ENCODE data around the gene KIF5C.

Gene KIF5C

DNA sequence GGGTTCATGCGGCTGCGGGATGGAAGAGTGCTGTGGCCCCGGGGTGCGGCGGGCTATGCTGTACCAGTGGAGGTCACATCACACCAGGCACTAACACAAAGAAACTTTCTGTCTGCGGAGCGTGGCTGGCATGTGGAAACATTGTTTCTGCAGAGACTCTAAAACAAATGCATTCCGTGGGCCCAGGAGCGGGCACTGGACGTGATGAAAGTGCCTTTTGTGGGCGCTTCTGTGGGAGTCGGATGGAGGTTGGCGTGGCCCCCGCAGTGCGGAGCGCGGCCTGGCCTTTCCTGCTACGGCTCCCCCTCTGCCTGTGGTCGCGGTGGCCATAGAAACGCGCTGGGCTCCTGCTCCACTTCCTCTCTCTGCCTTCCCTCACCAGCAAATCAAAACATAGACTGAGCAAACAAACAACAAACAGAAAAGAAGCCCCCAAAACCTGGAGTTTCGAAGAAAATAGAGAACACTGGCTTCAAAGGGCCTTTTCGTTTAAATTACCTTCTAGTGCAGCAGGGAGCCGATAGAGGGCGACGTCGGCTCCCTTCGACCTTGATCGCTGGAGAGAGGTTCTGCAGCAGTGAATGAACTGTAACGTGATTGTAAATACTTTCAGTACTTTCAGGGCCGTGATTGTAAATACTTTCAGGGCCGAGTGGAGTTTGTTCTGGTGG, 51.4 kb downstream of the KIF5C start:
- no peak for DNase-seq (ENCODE audit: low read depth)

DNA sequence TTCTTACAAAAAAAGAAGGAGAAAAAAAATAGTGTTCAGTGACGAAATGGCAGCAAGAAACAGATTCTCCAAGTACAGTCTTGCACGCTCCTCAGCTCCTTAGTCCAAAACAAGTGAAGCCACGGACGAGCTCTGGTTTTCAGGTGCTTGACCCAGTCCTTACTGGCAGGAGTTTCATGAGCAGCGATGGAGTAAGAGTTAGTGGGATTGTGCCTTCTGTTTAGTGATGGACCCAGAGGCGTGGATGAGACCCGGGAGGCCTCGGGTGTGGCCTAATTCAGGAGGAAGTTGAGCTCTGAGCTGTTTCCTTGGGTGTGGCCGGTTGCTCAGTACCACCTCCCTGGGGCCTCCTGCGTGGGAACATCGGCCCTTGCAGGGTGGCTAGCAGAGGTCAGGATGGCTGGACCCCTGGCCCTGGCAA, 52.0 kb downstream of the KIF5C start:
- no peak for DNase-seq (ENCODE audit: low read depth)

DNA sequence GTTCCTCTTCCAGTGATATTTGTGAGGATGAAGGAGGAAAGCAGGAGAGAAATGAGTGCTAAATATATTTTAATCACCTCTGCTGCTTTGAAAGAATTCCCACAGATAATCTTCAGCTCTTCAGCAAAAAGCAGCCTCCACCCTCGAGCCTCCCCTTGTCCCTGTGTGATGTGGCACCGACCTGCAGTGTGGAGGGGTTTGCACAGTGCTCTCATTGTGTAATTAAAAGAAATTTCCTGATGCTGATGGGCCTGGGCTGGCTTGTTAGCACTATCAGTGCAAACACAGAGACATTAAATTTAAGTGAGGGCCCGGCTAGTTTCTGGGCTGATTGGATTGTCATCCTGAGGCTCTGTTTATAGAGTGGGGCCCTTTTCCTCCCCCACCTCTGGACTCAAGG, 53.4 kb downstream of the KIF5C start:
- no peak for DNase-seq (ENCODE audit: low read depth)

DNA sequence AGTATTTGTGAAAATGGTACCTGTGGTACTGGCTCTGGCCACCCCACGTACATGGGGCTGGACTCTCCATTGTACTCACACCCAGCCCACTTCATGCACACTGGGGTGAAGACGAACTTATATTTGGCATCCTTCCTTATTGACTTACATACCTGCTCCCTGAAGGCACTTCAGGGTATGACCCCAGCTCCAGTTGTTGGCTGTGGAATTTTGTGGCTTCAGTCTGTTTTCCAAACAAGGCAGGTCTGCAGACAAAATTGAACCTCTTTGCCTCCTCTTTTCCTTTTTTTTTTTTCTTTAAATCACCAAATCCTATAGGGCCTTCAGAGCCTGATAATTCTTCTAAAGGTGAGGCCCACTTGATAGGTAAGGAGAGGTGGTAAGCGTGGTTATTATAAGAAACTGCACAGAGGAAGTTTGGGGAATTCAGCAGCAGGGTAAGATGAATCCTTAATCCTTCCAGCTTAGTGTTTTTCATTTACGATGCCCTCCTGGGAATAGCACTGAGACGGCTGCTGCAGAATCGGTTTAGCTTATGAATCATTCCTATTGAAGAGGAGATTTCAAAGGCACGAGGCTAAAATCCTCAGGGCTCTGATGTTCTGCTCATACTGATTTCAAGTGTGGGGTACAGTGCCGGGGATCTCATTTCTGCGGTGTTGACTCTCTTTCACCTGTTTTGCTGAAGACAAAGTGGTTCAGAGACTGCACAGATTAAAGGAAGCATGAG, 55.2 kb downstream of the KIF5C start:
- no peak for DNase-seq (ENCODE audit: low read depth)

DNA sequence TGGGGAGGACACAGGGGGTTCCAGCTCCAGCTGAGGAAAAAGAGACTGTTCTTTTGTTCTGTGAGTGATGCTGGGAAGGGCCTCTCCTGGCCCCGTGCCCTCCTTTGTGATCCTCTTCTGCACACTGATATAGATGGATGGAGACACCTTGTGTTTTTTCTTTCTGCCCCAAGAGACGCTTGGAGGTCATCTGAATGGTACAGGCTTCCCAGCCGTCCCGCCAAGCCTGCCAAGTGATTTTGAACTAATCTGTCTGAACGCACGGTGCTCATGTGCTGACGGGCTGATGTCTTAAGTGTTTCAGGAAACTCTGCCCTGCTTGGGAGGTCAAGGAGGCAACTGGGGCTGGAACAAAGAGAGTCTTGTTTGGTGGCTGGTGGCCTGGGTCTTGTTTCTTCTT, 57.5 kb downstream of the KIF5C start:
- no peak for DNase-seq (ENCODE audit: low read depth)

DNA sequence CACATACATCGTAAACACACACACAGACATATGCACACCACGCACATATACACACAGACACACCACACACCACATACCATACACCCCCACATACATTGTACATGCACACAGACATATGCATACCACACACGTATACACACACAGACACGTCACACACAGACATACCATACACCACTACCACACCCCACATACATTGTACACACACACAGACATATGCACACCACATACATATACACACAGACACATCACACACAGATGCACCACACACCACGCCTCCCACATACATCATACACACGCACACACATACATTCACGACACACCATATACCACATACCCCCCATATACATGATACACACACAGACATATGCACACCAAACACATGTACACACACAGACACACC, 58.4 kb downstream of the KIF5C start:
- DNase-seq (ENCODE audit: low read depth): no peak

DNA sequence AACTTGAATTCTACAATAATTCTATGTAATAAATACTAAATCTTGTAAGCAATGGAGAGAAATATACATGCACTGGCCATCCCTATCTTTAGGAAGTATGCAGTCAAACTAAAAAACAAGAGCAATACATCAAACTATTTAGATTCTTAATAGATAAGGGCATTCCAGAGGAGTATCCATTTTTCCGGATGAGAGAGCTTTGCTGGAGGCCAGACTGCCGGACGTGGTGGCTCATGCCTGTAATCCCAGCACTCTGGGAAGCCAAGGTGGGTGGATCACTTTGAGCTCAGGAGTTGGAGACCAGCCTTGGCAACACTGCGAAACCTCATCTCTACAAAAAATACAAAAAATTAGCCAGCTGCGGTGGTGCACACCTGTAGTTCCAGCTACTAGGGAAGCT, 60.8 kb downstream of the KIF5C start:
- DNase-seq (ENCODE audit: low read depth): no peak

DNA sequence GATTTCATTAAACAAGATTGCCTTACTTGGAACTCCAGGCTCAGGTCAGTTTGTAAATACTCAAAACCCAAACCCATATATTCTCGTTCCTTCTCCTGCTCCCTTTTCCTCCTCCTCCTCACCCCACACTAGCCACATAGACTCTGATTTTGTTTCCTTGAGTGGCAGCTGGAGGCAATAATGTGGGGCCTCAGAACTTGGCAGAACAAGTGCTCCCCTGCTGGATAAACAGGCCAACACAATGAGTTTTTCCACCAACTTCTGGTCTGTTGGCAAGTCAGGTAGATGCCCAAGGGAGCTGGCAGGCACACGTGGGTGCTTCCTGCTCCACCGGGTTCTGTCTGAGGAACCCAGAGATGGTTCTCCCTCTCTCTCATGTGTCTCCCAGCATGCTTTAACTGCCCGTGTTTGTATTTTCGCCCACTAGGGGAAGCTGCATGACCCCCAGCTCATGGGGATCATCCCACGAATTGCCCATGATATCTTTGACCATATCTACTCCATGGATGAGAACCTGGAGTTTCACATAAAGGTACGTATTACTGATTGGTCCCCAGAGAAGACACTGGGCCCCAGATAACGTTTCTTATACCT, 61.9 kb downstream of the KIF5C start:
- DNase-seq (ENCODE audit: low read depth): no peak

DNA sequence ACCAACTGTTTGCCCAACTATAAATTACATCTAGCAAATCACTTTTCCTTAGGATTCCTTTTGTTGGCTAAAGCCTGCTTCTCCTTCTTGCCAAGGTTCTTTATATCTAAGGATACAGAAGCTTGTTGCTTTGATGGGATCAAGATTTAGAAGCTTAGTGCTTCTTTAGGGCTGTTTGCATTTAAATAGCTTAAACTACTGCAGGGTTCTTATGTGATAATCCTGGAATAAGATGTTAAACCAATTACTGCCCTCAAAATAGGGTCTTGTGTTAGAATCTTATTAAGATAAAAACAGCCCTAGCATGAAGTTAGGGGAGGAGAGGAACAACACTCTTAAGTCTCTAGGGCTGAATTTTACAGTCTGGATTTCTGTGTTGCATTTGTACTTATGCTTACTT, 64.2 kb downstream of the KIF5C start:
- no peak for DNase-seq (ENCODE audit: low read depth)

DNA sequence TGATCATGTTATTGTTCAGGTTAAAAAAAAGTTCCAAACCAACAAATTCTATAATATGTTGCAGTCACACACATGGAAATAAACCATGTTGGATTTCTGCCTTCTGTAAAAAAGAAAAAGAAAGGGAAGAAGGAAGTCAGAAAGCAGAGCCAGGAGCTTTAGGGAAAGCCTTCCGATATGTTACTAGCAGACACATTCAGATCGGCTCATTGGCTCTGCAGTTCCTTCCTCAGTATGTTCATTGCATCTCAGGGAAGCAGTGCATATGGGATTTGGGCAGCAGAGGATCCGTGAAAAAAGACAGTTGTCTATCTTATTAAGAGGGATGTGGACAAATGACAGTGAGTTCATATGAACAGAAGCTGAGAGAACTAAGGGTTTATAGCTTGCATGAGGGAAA, 68.1 kb downstream of the KIF5C start:
- no peak for DNase-seq (ENCODE audit: low read depth)

DNA sequence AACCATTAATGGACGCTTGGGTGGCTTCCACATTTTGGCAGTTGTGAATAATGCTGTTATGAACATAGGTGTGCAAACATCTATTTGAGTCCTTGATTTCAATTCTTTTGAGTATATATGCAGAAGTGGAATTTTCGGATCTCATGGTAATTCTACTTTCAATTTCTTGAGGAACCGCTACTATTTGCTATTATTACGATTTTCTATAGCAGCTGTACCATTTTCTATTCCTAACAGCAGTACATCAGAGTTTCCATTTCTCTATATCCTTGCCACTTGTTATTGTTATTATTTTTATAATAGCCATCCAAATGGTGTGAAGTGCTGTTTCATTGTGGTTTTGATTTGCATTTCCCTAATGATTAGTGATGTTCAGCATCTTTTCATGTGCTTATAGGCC, 69.5 kb downstream of the KIF5C start:
- DNase-seq (ENCODE audit: low read depth): no peak

DNA sequence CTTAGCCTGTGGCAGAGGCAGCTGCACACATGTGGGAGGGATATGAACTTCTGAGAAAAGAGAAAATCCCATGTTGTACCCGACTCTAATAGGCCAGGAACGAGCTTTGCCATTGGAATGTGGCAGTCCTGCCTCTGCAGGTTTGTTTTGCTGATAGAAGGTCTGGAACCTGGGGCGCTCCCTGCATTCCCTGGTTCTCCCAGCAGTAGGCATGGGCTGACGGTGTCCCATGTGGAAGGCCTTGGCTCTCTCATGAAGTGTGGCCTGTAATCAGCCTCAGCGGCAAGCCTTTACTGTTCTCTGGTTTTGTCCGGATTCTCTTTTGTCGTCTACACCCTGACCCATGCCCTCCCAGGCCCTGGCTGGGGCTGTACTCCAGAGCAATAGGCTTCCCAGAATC, 72.3 kb downstream of the KIF5C start:
- no peak for DNase-seq (ENCODE audit: low read depth)

DNA sequence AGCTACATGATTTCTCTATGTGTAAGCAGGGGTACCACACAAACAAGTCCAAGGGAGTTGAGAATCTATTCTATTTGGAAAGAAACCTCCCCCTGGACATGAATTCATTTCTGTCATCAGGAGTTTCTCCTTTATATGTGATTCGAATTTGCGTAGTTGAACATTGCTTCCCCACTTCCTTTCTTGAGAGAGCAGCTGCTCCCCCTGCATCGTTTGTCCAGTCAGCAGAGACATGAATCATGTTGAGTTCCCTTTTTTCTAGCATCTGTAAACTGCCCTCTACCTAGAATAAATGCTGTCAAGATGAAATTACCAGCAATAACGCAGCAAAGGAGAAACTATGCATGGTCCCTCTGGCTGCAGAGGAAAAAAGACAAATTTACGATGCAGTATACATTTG, 73.8 kb downstream of the KIF5C start:
- DNase-seq (ENCODE audit: low read depth): no peak

DNA sequence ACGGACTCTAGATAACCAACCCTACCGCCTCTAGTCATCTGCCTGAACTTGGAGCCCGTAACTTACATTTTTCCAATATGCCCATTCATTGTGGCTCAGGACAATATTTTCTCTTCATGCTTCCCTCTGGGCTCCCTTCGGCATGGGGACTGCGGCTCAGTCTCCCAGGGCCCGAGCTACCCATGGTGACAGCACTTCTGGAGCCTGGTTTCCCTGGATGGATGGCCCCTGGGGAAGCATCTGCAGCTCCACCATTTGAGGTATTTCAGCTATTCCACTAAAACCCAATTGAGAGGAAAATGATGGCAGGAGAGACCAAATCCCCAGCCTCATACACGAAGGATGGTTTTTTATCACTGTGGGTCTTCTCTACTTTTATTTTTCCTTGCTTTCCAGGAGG, 74.3 kb downstream of the KIF5C start:
- DNase-seq (ENCODE audit: low read depth): no peak

DNA sequence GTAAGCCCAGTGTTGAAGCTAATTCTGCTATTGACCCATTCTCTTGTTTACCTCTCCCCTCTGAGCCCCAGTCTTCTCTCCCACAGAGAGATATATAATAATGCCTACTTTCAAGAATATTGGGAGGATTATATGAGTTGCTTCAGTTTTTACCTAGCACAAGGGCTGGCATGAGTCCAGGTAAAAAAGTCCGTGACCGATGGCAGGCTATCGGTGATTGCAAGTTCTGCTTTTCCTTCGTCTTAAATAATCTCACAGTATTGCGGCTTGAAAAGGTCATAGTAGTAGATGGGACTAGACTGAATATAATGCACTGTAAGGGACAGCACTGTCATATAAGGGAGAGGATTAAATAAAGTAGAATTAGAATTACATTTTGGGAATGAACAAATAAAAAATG, 77.6 kb downstream of the KIF5C start:
- no peak for DNase-seq (ENCODE audit: low read depth)

DNA sequence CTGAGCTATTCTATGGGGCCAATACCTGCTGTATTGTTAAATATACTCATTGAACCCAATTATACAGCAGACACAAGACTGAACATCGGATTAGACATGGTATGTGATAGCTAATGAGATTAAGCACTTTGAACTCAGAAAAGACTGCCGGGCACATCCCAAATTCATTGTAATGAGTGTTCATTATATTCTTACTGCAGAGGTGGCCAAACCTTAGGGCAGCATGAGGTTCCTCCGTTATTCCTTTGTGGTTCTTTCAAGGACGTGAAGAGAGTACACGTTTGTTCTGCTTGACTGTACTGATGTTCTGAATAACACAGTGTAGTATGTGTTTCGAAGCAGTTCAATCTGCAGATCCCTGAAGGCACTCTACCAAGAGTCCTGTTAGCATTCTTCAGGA, 78.4 kb downstream of the KIF5C start:
- DNase-seq (ENCODE audit: low read depth): no peak

DNA sequence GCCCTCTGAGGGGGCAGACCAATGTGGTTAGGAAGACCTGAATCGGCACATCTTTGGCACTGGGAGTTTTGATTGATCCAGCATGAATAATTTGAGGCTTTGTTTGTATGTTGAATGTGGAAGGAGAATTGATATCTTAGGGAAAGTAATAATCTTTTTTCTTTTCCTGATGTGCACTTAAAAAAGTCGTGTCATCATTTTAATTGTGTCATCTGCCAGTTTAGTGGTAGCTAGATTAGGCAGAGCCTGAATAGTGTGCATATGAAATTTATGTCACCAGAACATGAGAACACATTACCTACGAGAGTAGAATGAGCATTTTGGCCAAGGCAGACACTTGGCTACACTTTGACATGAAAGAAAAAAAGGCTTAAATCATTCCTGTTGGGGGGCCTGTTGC, 79.5 kb downstream of the KIF5C start:
- no peak for DNase-seq (ENCODE audit: low read depth)

DNA sequence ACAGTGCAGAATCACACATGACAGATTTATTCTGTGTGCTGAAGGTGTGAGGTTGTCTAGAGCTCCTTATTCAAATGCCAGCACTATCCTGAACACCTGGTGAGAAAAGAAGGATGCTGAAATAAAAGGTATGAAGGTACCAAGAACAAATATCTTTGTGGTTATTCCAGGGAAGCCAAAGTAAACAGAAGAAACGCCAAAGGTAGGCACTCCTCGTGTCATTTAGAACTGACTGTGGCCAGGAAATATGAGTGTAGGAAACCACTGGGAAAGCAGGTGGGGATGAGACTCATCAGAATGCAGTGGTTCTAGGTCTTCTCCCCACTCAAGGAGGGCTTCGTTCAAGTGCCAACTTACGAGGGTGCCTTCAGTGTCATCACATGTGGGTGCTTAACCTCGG, 80.8 kb downstream of the KIF5C start:
- DNase-seq (ENCODE audit: low read depth): no peak

DNA sequence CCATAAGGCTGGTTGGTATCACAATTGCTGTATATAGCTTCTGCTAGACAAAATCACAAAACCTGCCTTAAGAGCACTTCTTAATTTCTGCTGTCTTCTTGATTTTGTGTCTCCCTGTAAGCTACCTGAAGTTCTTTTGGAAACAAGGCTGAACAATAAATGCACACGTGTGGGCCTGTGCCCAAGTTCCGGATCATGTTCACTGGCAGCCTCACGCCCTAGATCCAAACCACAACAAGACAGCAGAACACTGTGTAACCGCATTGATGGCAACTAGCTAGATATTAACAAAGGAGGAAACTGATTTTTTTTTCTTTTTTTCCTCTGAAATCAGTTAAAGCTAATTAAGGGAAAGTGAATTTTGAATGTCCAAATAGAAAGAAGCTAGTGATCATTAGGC, 82.0 kb downstream of the KIF5C start:
- DNase-seq (ENCODE audit: low read depth): no peak

DNA sequence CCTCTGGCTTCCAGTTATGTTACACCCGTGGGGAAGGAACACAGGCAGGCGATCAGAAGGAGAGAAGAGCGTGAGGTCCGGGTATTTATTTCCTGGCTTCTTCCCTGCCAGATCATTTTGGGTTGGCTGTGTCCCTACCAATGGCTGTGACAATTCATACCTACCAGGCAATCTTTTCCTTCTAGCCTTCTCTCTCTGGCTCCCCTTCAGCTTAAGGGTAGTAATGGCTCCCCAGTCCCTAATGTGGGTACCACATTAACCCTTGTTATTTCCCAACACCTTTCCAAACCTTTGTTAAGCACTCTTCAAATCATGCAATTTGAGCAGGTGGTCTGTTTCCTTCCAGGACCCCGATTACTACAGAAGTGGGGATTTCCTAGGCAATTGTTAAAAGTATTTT, 84.7 kb downstream of the KIF5C start:
- DNase-seq (ENCODE audit: low read depth): no peak

DNA sequence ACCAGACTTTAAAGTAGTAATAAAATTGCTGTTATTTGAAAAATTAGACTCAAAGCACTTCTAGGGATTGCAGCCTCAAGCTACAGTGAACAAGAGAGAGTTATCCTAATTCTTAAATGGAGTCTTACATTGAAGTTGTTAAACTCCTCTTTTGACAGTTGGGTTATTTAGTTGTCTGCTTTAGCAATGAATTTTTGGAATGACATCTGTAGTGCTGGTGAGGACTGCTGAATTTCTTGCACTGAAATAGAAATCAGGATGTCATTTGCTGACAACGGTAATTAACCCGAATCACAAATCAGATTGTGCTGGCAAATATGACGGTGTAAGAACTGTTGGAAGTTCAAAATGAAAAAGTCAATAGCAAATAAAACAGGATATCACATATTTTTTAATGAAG, 85.5 kb downstream of the KIF5C start:
- no peak for DNase-seq (ENCODE audit: low read depth)

DNA sequence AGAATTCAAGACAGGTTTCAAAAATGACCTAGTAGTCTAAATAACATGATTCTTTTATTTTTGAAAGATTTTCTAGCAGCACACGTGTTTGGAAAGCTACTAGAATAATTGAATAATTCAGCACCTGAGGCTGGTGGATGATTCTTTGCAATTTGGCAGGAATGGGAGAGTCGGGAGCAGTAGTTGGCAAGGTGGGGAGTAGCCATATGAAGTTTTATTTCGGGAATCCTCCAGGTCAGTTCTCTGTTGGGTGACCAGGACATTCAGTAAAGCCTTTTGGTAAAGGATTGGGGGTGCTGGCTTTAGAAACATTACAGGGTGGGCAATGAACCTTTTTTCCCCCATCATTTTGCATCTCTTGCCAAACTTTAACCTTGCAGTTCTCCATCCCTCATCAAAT, 88.4 kb downstream of the KIF5C start:
- DNase-seq (ENCODE audit: low read depth): no peak

DNA sequence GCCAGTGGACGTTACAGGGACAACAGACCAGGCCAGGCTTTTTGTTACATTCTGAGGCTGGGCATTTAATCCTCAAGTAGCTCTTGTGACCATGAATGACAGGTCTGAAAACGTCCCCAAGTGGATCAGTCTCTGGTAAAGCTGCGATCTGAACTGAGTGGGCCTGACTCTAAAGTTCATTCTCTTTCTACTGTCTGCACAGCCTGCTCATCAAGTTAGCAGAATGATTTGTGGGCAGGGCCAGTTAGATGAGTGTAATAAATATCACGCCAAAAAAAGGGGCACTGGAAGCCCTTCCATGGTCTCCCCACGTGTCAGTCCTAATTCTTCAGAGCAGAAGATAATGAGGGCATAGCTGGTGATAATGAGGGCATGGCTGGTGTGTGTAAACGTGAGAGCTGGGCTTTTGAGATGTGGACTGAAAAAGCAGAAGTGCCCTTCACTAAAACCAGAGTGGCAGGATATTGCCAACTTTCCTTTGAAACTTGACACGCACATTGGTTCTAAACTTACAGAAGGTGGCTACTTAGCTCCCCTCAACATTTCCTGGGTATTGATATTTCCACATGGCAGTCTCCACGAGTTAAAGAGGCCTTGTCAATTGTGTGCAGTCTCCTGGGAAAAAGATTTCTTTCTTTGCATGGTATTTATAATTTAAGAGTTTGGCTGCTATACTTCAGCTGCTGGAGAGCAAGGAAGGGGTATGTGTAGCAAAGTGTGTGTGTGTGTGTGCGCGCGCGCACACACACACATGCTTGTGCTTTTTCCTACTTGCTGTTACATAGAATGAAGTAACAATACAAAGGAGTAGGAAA, 90.8 kb downstream of the KIF5C start:
- no peak for DNase-seq (ENCODE audit: low read depth)

Data from stimulated activated CD8-positive, alpha-beta memory T cell treated with anti-CD3 and anti-CD28 coated beads, Interleukin-7, amount 100 ng/mL, for 24 hours (primary cell).